Left renal pelvis (tissue), 4 donors: ENCODE measurements around the gene SLC44A1. TPM values are rescaled to one million over a fixed set of nuclear protein-coding genes. Genes with fewer than 3 reads are reported as not detected.
"Not testable (repeated sequence)": the region's sequence is repeated elsewhere in the genome, so short reads cannot be mapped to it uniquely, and the experiment has no call there.

Source experiments
- DNase-seq, 4 donors: peaks; one replicate each; pipeline ENCODE4 v3.0.0-alpha.2; 2013; ENCODE audit warnings: low read depth in 4 of 4, low spot score in 3 of 4
- polyA plus RNA-seq, 4 donors: library from polyadenylated mRNA; unstranded; fragments of 120-200 nt; gene quantifications; one replicate each; pipeline ENCODE4 v1.2.1, GENCODE V29; 2013; ENCODE audit not compliant: insufficient read length in 4 of 4

The SLC44A1 gene
- polyA plus RNA-seq, 4 donors: 33.4 to 61.0 (median 50.7) TPM

- no peak for DNase-seq
These were observed 3.0 kb upstream of the SLC44A1 start for GRCh38 chr9:105241356-105242043.

GRCh38 chr9:105242062-105242461 lies 2.4 kb upstream of the SLC44A1 start:
- no peak for DNase-seq

- DNase-seq: no peak
These were observed 1.9 kb upstream of the SLC44A1 start for GRCh38 chr9:105242557-105242956.

GRCh38 chr9:105243015-105243686 lies 1.3 kb upstream of the SLC44A1 start:
- no peak for DNase-seq

GRCh38 chr9:105244734-105245028 lies 230 bp downstream of the SLC44A1 start:
- DNase-seq: no peak

GRCh38 chr9:105245029-105245890 lies 809 bp downstream of the SLC44A1 start:
- peak in 1 of 4 donors; percentile 28 for DNase-seq

- DNase-seq: no peak
These were observed 1.4 kb downstream of the SLC44A1 start for GRCh38 chr9:105245891-105246161.

GRCh38 chr9:105246656-105247173 lies 2.3 kb downstream of the SLC44A1 start:
- DNase-seq: no peak

- no peak for DNase-seq
These were observed 4.2 kb downstream of the SLC44A1 start for GRCh38 chr9:105248691-105249090.

- DNase-seq: no peak
These were observed 6.7 kb downstream of the SLC44A1 start for GRCh38 chr9:105251133-105251532.

- DNase-seq: no peak
These were observed 7.4 kb downstream of the SLC44A1 start for GRCh38 chr9:105251733-105252404.

- no peak for DNase-seq
These were observed 7.9 kb downstream of the SLC44A1 start for GRCh38 chr9:105252405-105252756.

- DNase-seq: no peak
These were observed 9.8 kb downstream of the SLC44A1 start for GRCh38 chr9:105254226-105254625.

GRCh38 chr9:105255421-105255820 lies 11.0 kb downstream of the SLC44A1 start:
- no peak for DNase-seq

- DNase-seq: not testable (repeated sequence)
These were observed 12.1 kb downstream of the SLC44A1 start for GRCh38 chr9:105256569-105256968.

- DNase-seq: no peak
These were observed 13.4 kb downstream of the SLC44A1 start for GRCh38 chr9:105257809-105258208.

- DNase-seq: no peak
These were observed 13.8 kb downstream of the SLC44A1 start for GRCh38 chr9:105258225-105258737.

- no peak for DNase-seq
These were observed 14.8 kb downstream of the SLC44A1 start for GRCh38 chr9:105259274-105259673.

- no peak for DNase-seq
These were observed 15.5 kb downstream of the SLC44A1 start for GRCh38 chr9:105259731-105260612.

GRCh38 chr9:105262497-105262896 lies 18.0 kb downstream of the SLC44A1 start:
- no peak for DNase-seq
